Uterus (tissue), 2 donors: Measurements from ENCODE around the gene WDR74.

Experiments used
- CTCF ChIP-seq, 4 experiments: fragments of 200-600 bp in 2 of 4; fragments of 450-650 bp in 2 of 4; sonication (generic) in 2 of 4; IDR thresholded peaks; one replicate each; pipeline ENCODE4 v1.5.1; 2016 to 2019; ENCODE audit warnings: antibody characterized with exemption in 4 of 4, mild to moderate bottlenecking in 2 of 4, moderate library complexity in 1 of 4
- POLR2A ChIP-seq, 2 donors: fragments of 450-650 bp; IDR thresholded peaks; one replicate each; pipeline ENCODE4 v1.6.1; 2016; ENCODE audit warnings: antibody characterized with exemption in 2 of 2, mild to moderate bottlenecking in 1 of 2, moderate library complexity in 1 of 2

- no peak for TF ChIP-seq POLR2A (IDR thresholded peaks at IDR 0.05)
- no peak for TF ChIP-seq CTCF (IDR thresholded peaks at IDR 0.05)
These were observed 36.5 kb upstream of the WDR74 start for GRCh38 chr11:62875698-62876478.
